ENCODE results near the gene RMRP. TPM values are rescaled to one million over a fixed set of nuclear protein-coding genes. Genes with fewer than 3 reads are reported as not detected.
"Not testable (repeated sequence)": the region's sequence is repeated elsewhere in the genome, so short reads cannot be mapped to it uniquely, and the experiment has no call there.

The RMRP gene
- total RNA-seq, 4 donors from 2014 or later = 759 to 4,621 (median 3,503) TPM

GRCh38 chr9:35643046-35643445 lies 14.8 kb downstream of the RMRP start:
- no peaks in the 10 kb centered on the region for H3K9me3 ChIP-seq
- DNase-seq = no peak
- H3K4me3 ChIP-seq = no peak overlapping the region
- no peaks in the 10 kb centered on the region for H3K27me3 ChIP-seq
- TF ChIP-seq POLR2A (IDR thresholded peaks at IDR 0.05) (no peak), CTCF (IDR thresholded peaks at IDR 0.05) (no peak)
- H3K4me1 ChIP-seq = peaks cover 6 to 40% (median 10%) of the 10 kb centered on the region in 3 donors
- intact Hi-C loops (cut with DNase I) = no loop called here
- H3K27ac ChIP-seq = no peak overlapping the region
- WGBS, 2 donors = 89 to 92% methylated on average over 4 to 5 of the region's 12 CpGs
- no peaks in the 10 kb centered on the region for H3K36me3 ChIP-seq

- WGBS, 2 donors = 87 to 89% methylated on average over 3 of the region's 3 CpGs
- DNase-seq = not testable (repeated sequence)
These were observed 16.3 kb downstream of the RMRP start for GRCh38 chr9:35641478-35641877.

GRCh38 chr9:35640431-35640830 lies 17.4 kb downstream of the RMRP start:
- H3K27ac ChIP-seq; intact Hi-C loops (cut with DNase I); H3K27me3 ChIP-seq; H3K9me3 ChIP-seq; H3K4me3 ChIP-seq; DNase-seq; H3K36me3 ChIP-seq: not testable (repeated sequence)
- H3K4me1 ChIP-seq = peaks cover 0 to 18% (median 4%) of the 10 kb centered on the region in 3 donors
- 94 to 96% methylated on average over 15 of the region's 15 CpGs for WGBS, 2 donors

More at GRCh38 chr9:35641478-35641877, 16.3 kb downstream of the RMRP start:
- H3K36me3 ChIP-seq; H3K27ac ChIP-seq; intact Hi-C loops (cut with DNase I); H3K4me3 ChIP-seq; H3K27me3 ChIP-seq; H3K9me3 ChIP-seq: not testable (repeated sequence)
- H3K4me1 ChIP-seq = peaks cover 0 to 29% (median 4%) of the 10 kb centered on the region in 3 donors

- WGBS, 2 donors = 71 to 81% methylated on average over 1 of the region's 1 CpG
- peak overlapping the region in 1 of 4 donors; percentile 11 for H3K27ac ChIP-seq
These were observed 18.2 kb downstream of the RMRP start for GRCh38 chr9:35639631-35640030.

GRCh38 chr9:35639225-35639624 lies 18.6 kb downstream of the RMRP start:
- H3K4me1 ChIP-seq; H3K36me3 ChIP-seq; DNase-seq; H3K27me3 ChIP-seq; H3K9me3 ChIP-seq; intact Hi-C loops (cut with DNase I); H3K4me3 ChIP-seq: not testable (repeated sequence)
- H3K27ac ChIP-seq = peak overlapping the region in 1 of 4 donors; percentile 11
- 57 to 67% methylated on average over 1 of the region's 1 CpG for whole genome bisulfite sequencing, 2 donors

More at GRCh38 chr9:35639631-35640030, 18.2 kb downstream of the RMRP start:
- no peaks in the 10 kb centered on the region for H3K36me3 ChIP-seq
- no peak overlapping the region for H3K4me3 ChIP-seq
- no peaks in the 10 kb centered on the region for H3K9me3 ChIP-seq
- TF ChIP-seq POLR2A (IDR thresholded peaks at IDR 0.05) = no peak
- TF ChIP-seq CTCF (IDR thresholded peaks at IDR 0.05) = no peak
- intact Hi-C loops (cut with DNase I) = no loop called here
- peaks cover 0 to 12% (median 0%) of the 10 kb centered on the region in 3 donors for H3K4me1 ChIP-seq
- DNase-seq = no peak
- no peaks in the 10 kb centered on the region for H3K27me3 ChIP-seq

GRCh38 chr9:35638751-35639150 lies 19.1 kb downstream of the RMRP start:
- H3K27me3 ChIP-seq; H3K4me3 ChIP-seq; H3K36me3 ChIP-seq; H3K4me1 ChIP-seq; intact Hi-C loops (cut with DNase I); DNase-seq; H3K9me3 ChIP-seq: not testable (repeated sequence)
- H3K27ac ChIP-seq = peak overlapping the region in 1 of 4 donors; percentile 11
- WGBS, 2 donors = 48 to 64% methylated on average over 6 to 7 of the region's 8 CpGs

- H3K27me3 ChIP-seq; H3K4me1 ChIP-seq; intact Hi-C loops (cut with DNase I); DNase-seq; H3K36me3 ChIP-seq; H3K9me3 ChIP-seq; H3K4me3 ChIP-seq; H3K27ac ChIP-seq: not testable (repeated sequence)
- WGBS, 2 donors = 85 to 94% methylated on average over 9 of the region's 9 CpGs
These were observed 20.3 kb downstream of the RMRP start for GRCh38 chr9:35637427-35637955.

- WGBS, 2 donors = 92 to 95% methylated on average over 6 of the region's 6 CpGs
- intact Hi-C loops (cut with DNase I); H3K36me3 ChIP-seq; H3K4me3 ChIP-seq; H3K4me1 ChIP-seq; DNase-seq; H3K27me3 ChIP-seq; H3K9me3 ChIP-seq: not testable (repeated sequence)
- peak overlapping the region in 1 of 4 donors; percentile 49 for H3K27ac ChIP-seq
These were observed 21.0 kb downstream of the RMRP start for GRCh38 chr9:35636877-35637246.

Data from esophagus squamous epithelium (tissue), 5 donors.